Stimulated activated effector memory CD8-positive, alpha-beta T cell treated with anti-CD3 and anti-CD28 coated beads, Interleukin-12 subunit alpha, Interleukin-12 subunit beta, amount 100 ng/mL, for 72 hours (primary cell): ENCODE results near the gene EFCAB9.

ENCODE experiments used
- ATAC-seq: fragments of 150-1000 bp; cut with Tn5 transposase; 2 replicates; pipeline ENCODE4 v1.10.0; 2021
- DNase-seq, 2 donors: peaks; one replicate each; pipeline ENCODE4 v3.0.0; 2021 to 2022; ENCODE audit warnings: low spot score in 2 of 2
- H3K27ac Mint-ChIP-seq: one replicate; pipeline ENCODE4 v1.8.0; 2022; ENCODE audit warnings: mild to moderate bottlenecking, mixed read lengths
- H3K36me3 Mint-ChIP-seq: one replicate; pipeline ENCODE4 v1.8.0; 2022; ENCODE audit warnings: mild to moderate bottlenecking, mixed read lengths
- H3K4me1 Mint-ChIP-seq: one replicate; pipeline ENCODE4 v1.8.0; 2022; ENCODE audit warnings: mixed read lengths
- H3K4me3 Mint-ChIP-seq: one replicate; pipeline ENCODE4 v1.8.0; 2022; ENCODE audit warnings: mild to moderate bottlenecking, mixed read lengths
- H3K9me3 Mint-ChIP-seq: one replicate; pipeline ENCODE4 v1.8.0; 2022; ENCODE audit warnings: mixed read lengths

Gene EFCAB9

DNA sequence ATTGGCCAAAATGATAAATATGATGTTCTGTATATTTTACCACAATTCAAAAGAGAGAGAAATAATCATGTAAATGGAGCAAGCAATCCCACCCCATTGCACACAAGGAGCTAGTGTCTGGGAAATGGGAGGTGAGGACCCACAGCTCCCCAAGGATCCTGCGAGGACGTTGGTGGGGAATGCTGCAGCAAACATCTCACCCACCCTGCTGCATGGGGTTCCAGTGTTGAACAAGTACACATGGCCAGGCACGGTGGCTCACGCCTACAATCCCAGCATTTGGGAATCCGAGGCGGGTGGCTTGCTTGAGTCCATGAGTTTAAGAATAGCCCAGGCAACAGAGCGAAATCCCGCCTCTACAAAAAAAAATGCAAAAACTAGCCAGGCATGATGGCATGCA is 35.0 kb upstream of the EFCAB9 start:
- H3K27ac Mint-ChIP-seq = peak overlapping the region; percentile 37
- H3K36me3 Mint-ChIP-seq = peaks cover 67% of the 10 kb centered on the region
- H3K4me1 Mint-ChIP-seq = peaks cover 77% of the 10 kb centered on the region
- no peaks in the 10 kb centered on the region for H3K9me3 Mint-ChIP-seq
- ATAC-seq (no peak), DNase-seq (no peak)
- no peak overlapping the region for H3K4me3 Mint-ChIP-seq

DNA sequence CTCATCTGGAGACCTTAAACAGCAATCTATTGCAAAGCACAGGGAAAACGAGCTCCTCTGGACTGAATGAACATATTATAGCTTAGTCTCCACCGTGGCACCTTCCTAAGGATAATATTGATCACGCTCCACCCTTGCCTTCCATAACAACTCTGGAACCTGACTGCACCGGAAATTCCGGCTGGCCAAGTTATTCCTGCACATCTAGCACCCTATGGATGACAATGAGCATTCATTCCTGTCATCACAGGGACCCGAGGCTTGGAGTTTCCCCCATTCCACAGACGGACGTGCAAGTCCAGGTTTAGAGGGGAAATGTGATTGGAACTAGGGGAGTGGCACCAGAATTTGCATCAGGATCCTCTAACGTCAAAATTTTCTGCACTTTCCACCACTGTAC is 33.5 kb upstream of the EFCAB9 start:
- Mint-ChIP-seq H3K4me1 (peaks cover 77% of the 10 kb centered on the region), H3K9me3 (no peaks in the 10 kb centered on the region), H3K27ac (peak overlapping the region; percentile 71), H3K4me3 (peak overlapping the region; percentile 9), H3K36me3 (peaks cover 58% of the 10 kb centered on the region)
- DNase-seq (no peak), ATAC-seq (no peak)

DNA sequence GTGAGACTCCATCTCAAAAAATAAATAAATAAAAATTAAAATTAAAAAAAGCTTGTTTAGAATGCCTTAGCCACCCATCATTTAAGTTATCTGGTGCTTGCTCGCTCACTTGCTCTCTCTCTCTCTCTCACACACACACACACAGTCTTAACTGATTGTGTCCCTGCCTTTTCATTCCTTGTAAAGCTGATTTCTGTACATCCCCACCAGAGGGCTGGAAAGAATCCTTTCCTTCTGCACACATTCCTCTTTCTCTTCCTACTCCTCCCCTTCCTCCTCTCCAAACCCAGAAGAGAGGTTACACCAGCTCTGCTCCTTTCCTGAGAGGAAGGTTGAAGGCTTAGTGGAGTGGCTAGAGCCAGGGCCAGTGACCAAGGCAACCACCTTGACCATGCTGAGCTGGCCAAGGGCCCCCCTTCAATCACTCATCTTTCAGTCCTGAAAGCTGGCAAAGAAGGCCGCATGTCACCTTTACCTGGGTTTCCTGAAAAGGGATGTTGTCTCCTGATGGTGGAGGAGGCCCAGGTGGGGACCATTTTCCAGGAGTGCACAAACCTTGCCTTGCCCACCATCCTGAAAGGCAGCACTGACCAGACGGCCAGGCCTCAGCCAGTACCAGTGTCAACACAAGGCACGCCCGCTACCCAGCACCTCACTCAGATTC is 31.5 kb upstream of the EFCAB9 start:
- Mint-ChIP-seq H3K4me3 (no peak overlapping the region), H3K36me3 (peaks cover 58% of the 10 kb centered on the region), H3K27ac (peak overlapping the region; percentile 80), H3K9me3 (no peaks in the 10 kb centered on the region), H3K4me1 (peaks cover 69% of the 10 kb centered on the region)
- ATAC-seq (no peak), DNase-seq (no peak)

DNA sequence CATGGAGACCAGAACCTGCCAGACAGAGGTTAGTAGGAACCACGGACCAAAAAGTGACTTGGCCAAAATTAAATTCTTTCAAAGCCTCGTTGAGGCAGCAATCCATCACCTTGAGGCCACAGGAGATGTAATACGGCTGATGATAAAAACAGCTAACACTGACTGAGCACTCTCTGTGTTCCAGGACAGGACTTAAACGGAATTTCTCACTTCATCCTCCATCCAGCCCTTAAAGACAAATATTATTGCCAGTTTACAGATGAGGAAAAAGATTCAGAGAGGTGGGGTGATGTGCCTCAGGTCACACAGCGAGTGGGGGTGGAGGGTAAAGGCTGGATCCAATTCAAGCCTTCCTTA is 31.0 kb upstream of the EFCAB9 start:
- DNase-seq (no peak), ATAC-seq (no peak)
- Mint-ChIP-seq H3K4me1 (peaks cover 71% of the 10 kb centered on the region), H3K36me3 (peaks cover 58% of the 10 kb centered on the region), H3K27ac (peak overlapping the region; percentile 62), H3K9me3 (no peaks in the 10 kb centered on the region), H3K4me3 (no peak overlapping the region)

DNA sequence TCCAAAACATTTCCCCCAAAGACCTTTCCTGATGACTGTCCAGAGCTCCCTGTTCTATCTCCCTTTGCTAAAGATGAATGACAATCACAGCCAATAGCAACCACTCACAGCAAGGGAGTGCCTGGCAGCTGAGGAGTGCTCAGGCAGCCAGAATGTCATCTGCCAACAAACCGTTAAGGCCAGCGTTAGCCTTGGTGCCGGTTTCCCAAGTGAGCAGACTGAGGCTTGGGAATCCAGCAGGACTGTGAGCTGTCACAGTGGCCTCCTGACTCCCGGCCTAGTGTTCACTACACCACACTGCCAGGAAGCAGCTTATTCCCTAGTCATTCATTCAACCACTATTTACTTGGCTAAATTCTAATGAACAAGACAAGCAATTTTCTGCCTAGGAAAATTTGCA is 30.6 kb upstream of the EFCAB9 start:
- ATAC-seq = no peak
- Mint-ChIP-seq H3K27ac (peak overlapping the region; percentile 62), H3K9me3 (no peaks in the 10 kb centered on the region), H3K4me3 (no peak overlapping the region), H3K36me3 (peaks cover 58% of the 10 kb centered on the region), H3K4me1 (peaks cover 71% of the 10 kb centered on the region)
- no peak for DNase-seq

DNA sequence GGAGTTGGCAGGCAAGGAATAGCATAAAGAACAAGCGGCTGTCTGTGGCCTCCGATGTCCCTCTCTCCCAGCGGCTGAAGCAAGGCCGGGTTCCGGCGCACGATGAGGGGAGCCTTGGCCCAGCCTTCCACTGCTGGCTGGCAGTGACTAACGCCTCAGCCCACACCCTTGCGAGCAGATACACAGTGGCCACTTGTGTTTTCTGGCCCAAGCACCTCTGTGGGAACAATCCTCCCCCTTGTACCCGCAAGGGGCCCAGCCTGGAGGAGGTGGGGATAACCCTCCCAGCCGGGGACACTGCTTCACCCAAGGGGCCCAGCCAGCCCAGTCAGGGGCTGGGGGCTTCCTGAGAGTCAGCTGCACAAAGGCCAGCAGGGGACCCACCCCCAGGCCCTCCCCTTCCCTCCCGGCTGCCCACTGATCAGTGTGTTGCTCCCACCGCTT is 29.2 kb upstream of the EFCAB9 start:
- Mint-ChIP-seq H3K27ac (peak overlapping the region; percentile 92), H3K36me3 (peaks cover 64% of the 10 kb centered on the region), H3K4me1 (peaks cover 74% of the 10 kb centered on the region), H3K4me3 (no peak overlapping the region), H3K9me3 (no peaks in the 10 kb centered on the region)
- ATAC-seq = peak; percentile 35
- DNase-seq = no peak

DNA sequence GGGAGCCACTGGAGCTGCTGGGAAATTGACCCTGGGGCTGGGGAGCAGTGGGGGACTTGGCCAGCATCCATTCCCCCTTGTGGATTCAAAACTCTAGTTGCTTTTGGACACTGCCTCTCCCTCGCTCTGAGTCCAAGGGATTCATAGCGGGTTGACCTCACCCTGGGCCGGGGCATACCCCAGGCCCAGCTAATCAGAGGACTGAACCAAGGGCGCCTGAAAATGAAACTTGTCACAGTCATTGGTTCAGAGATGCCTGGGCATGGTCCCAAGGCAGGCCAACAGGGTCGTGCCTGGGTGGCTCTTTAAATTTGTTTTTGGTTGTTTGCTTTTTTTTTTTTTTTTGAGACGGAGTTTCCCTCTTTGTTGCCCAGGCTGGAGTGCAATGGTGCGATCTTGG is 28.5 kb upstream of the EFCAB9 start:
- H3K4me1 Mint-ChIP-seq = peaks cover 75% of the 10 kb centered on the region
- no peak overlapping the region for H3K4me3 Mint-ChIP-seq
- peaks cover 68% of the 10 kb centered on the region for H3K36me3 Mint-ChIP-seq
- DNase-seq (no peak), ATAC-seq (no peak)
- H3K27ac Mint-ChIP-seq = peak overlapping the region; percentile 92
- H3K9me3 Mint-ChIP-seq = no peaks in the 10 kb centered on the region

DNA sequence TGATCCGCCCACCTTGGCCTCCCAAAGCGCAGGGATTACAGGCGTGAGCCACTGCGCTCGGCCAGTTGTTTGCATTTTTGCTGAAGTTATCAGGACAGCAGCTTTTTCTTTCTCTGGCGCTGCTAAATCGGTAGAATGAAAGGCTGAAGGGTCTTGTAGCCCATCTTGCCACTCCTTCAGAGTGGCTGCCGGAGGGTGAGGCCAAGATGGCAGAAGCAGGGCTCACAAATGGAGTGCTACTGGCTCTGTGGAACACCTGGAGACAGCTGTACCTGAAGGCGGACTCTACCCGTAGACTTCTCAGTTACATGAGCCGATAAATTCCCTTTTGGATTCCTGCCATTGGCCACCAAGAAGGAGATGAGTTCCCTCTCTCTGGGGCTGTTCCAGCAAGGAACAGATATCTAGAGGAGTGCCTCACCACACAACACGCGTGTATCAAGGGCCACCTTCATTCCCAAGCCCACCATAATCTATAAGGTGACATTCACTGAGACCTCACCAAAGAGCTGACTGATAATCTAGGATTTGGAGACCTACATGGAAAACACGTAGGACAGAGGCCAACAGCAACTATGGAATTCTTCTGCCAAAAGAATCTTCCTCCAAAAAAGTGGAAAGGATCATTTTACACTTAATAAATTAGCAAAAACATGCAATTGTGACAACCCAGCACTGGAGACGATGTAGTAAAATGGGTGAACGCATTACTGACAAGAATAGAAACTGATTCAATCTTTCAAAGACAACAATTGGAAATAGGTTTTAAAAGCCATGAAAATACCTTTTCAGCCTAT is 27.7 kb upstream of the EFCAB9 start:
- DNase-seq (no peak), ATAC-seq (no peak)
- Mint-ChIP-seq H3K9me3 (no peaks in the 10 kb centered on the region), H3K36me3 (peaks cover 63% of the 10 kb centered on the region), H3K27ac (peak overlapping the region; percentile 92), H3K4me3 (no peak overlapping the region), H3K4me1 (peaks cover 75% of the 10 kb centered on the region)

DNA sequence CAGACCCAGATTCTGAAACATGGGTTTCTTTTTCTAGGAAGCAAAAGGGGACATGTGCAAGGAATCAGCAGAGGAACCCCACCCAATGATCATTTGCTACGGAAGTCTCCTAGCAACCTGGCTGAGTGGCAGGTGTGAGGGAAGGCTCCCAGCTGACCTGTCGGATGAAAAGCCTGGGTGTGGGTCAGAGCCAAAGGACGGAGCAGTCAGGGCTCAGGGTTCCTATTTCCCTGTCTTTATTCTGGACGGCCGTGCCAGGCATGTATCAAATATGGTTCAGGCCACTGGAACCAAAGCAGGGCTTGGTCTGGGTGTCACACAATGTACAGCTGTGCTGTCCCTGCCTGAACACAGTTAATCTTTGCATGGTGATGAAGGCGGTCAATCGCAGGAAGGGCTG is 26.1 kb upstream of the EFCAB9 start:
- no peak for ATAC-seq
- Mint-ChIP-seq H3K27ac (peak overlapping the region; percentile 92), H3K4me3 (peak overlapping the region; percentile 55), H3K4me1 (peaks cover 78% of the 10 kb centered on the region), H3K36me3 (peaks cover 59% of the 10 kb centered on the region), H3K9me3 (no peaks in the 10 kb centered on the region)
- DNase-seq = no peak

DNA sequence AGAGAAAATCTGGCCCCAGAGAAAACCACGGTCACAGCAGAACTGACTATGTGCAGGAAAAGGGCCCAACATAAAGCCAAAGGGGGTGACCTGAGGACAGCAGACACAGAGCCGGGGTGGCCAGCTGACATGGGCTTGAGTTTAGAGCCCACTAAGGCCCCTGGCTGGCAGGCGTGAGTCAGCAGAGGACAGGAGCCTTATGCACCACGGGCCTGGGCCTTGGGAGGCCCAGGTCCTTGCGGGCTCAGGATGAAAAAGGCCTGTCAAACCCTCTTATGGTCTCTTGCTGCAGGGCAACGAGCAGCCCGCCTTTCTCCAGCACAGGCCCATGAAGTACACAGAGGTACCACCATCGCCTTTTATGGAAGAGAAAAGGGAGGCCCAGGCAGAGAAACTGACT is 25.7 kb upstream of the EFCAB9 start:
- ATAC-seq (no peak), DNase-seq (no peak)
- peak overlapping the region; percentile 92 for H3K27ac Mint-ChIP-seq
- peaks cover 63% of the 10 kb centered on the region for H3K36me3 Mint-ChIP-seq
- H3K9me3 Mint-ChIP-seq = no peaks in the 10 kb centered on the region
- peak overlapping the region; percentile 55 for H3K4me3 Mint-ChIP-seq
- H3K4me1 Mint-ChIP-seq = peaks cover 78% of the 10 kb centered on the region

DNA sequence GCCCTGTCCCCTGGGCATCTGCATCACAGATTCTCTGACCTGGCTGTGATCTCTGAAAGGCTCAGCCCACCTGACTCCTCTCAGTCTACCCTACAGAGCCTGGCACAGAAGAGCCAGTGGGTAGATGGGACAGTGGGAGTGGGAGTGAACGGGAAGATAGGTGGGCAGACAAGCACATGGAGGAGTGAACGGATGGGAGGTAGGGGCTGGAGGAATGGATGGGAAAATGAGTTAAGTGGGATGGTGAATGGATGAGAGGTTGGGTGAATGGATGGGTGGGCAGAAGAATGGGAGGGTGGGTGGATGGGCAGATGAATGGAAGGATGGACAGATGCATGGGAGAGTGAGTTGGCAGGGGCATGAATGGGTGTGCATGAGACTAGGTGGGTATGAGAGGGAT is 24.8 kb upstream of the EFCAB9 start:
- peaks cover 72% of the 10 kb centered on the region for H3K36me3 Mint-ChIP-seq
- H3K9me3 Mint-ChIP-seq = no peaks in the 10 kb centered on the region
- peak overlapping the region; percentile 92 for H3K27ac Mint-ChIP-seq
- peaks cover 80% of the 10 kb centered on the region for H3K4me1 Mint-ChIP-seq
- peak overlapping the region; percentile 55 for H3K4me3 Mint-ChIP-seq
- ATAC-seq (no peak), DNase-seq (no peak)

DNA sequence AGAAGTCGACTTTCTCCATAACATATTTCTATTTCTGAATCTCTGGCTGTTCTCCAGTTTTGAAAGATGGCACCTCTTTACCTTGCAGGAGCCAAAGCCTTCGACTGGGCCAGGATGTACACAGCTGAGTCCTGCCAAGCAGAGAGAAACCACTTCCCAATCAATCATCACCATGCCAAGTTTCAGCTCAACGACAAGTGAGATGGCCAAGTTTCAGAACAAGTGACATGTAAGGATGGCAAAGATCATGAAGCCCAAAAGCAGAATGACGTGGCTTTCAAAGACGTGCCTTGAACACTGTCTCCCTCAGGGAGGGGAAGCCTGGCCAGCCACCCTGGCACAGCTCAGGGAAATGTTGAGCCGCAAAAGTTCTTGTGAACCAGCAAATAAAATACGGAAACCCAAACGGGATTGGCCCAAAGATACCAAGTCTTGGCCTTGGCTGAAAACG is 23.7 kb upstream of the EFCAB9 start:
- DNase-seq = no peak
- Mint-ChIP-seq H3K27ac (peak overlapping the region; percentile 92), H3K9me3 (no peaks in the 10 kb centered on the region), H3K36me3 (peaks cover 79% of the 10 kb centered on the region), H3K4me1 (peaks cover 83% of the 10 kb centered on the region), H3K4me3 (peak overlapping the region; percentile 56)
- ATAC-seq = peak; percentile 46

DNA sequence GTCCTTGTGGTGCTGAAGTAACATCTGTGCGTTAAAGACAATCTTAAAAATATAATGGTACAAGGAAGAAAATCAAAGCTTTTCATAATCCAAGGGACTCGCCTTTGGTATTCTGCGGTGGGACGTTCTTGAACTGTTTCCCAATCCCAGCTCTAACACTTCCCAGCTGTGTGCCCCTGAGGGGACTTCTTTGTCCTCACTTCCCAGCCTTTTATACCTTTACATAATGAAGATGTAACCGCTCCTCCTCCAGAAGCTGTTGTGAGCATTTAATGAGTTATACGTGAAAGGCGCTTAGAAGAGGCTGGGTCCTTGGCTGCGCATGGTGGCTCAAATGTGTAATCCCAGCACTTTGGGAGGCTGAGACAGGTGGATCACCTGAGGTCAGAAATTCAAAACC is 22.9 kb upstream of the EFCAB9 start:
- DNase-seq = no peak
- no peak for ATAC-seq
- peaks cover 79% of the 10 kb centered on the region for H3K36me3 Mint-ChIP-seq
- peaks cover 89% of the 10 kb centered on the region for H3K4me1 Mint-ChIP-seq
- peak overlapping the region; percentile 56 for H3K4me3 Mint-ChIP-seq
- H3K9me3 Mint-ChIP-seq = no peaks in the 10 kb centered on the region
- peak overlapping the region; percentile 92 for H3K27ac Mint-ChIP-seq

DNA sequence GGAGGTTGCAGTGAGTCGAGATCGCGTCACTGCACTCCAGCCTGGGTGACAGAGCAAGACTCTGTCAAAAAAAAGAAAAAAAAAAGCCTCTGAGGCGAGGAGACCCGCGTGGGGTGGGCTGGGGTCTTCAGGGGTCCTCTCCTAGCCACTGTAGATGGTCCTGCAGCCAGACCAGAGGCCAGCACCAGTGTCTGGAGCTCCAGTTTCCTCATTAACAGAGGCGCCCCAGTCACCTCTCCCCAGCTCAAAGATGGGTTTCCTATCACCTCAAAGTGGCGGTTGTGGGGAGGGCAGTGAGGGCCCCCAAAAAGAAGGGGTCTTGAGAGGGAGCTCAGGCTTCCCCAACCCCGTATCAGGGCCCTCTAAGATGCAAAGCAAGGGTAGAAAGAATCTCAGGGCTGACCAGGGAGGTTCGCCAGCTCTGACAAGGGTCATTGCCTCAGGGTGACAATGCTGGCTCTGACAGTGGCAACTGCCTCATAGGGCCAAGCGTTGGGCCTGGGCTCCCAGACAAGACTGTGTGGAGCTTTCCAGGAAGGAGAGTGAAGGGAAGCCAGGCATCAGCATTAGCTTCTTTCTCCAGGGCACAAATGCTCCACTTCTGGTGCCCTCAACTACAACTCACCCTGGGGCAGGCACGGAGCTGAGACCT is 20.9 kb upstream of the EFCAB9 start:
- Mint-ChIP-seq H3K9me3 (no peaks in the 10 kb centered on the region), H3K27ac (peak overlapping the region; percentile 92), H3K4me1 (peaks cover 99% of the 10 kb centered on the region), H3K4me3 (peak overlapping the region; percentile 95), H3K36me3 (peaks cover 78% of the 10 kb centered on the region)
- no peak for ATAC-seq
- no peak for DNase-seq

DNA sequence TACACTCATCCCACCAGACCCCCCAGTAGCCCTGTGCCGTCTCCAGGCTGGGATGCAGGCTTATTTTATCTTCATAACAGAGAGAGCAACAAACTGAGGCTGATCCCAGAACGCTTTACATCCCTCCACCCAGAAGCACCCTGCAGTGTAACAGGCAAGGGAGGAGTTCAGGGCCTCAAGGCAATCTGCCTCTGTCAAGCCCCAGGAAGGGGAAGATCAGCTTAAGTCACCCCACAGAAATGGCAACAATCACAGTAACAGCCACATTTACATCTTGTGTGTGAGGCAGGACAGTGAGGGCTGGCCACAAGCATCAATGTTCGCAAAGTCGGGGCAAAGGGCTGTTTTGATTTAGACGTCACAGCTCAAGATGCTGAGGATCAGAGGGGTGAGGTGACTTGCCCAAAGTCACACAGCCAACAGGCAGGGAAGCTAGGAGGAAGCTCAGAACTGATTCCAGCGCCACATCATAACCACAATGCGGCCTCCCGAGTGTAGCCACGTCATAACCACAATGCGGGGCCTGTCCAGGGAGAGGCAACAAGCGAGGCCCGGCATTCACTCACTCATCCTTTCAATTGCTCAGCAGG is 20.3 kb upstream of the EFCAB9 start:
- Mint-ChIP-seq H3K36me3 (peaks cover 79% of the 10 kb centered on the region), H3K4me1 (peaks cover 99% of the 10 kb centered on the region), H3K27ac (peak overlapping the region; percentile 92), H3K9me3 (no peaks in the 10 kb centered on the region), H3K4me3 (peak overlapping the region; percentile 95)
- DNase-seq (peak; percentile 70 to 87), ATAC-seq (peak; percentile 65)
